ENCODE measurements around the gene FOXL2NB.

- TF ChIP-seq CTCF (IDR thresholded peaks at IDR 0.05; ENCODE audit: low read depth, low read length) (no peak), EZH2phosphoT487 (IDR thresholded peaks at IDR 0.05; ENCODE audit: low read depth) (no peak)
Observed at GRCh38 chr3:138933981-138934691, 12.9 kb upstream of the FOXL2NB start.
